Gastroesophageal sphincter (tissue), 4 donors: ENCODE data around the gene GPBP1. TPM values are rescaled to one million over a fixed set of nuclear protein-coding genes. Genes with fewer than 3 reads are reported as not detected.

Experiments used
- ATAC-seq: fragments of 150-250 bp; one replicate; pipeline ENCODE4 v1.9.1; 2016; ENCODE audit warnings: mild to moderate bottlenecking, moderate library complexity
- H3K27ac ChIP-seq, 4 donors: fragments of 200-600 bp; sonication (generic) in 3 of 4; 1 replicate in 3 of 4; 2 replicates in 1 of 4; pipeline ENCODE4 v1.5.1; 2016 to 2019
- H3K27me3 ChIP-seq: fragments of 200-600 bp; sonication (generic); one replicate; pipeline ENCODE4 v1.5.1; 2019
- H3K36me3 ChIP-seq, 2 donors: fragments of 200-600 bp; sonication (generic); one replicate each; pipeline ENCODE4 v1.5.1; 2019; ENCODE audit warnings: control low read depth in 1 of 2
- H3K4me1 ChIP-seq, 3 donors: fragments of 200-600 bp; sonication (generic); 1 replicate in 2 of 3; 2 replicates in 1 of 3; pipeline ENCODE4 v1.5.1; 2016 to 2019; ENCODE audit warnings: control low read depth in 2 of 3
- H3K4me3 ChIP-seq, 2 donors: fragments of 200-600 bp; sonication (generic); one replicate each; pipeline ENCODE4 v1.5.1; 2019; ENCODE audit warnings: mild to moderate bottlenecking in 1 of 2, moderate library complexity in 1 of 2
- H3K9me3 ChIP-seq, 3 donors: fragments of 200-600 bp; sonication (generic); one replicate each; pipeline ENCODE4 v1.5.1; 2017 to 2019; ENCODE audit warnings: control low read depth in 2 of 3
- CTCF ChIP-seq, 4 experiments: fragments of 200-600 bp in 2 of 4; fragments of 450-650 bp in 2 of 4; sonication (generic) in 1 of 4; IDR thresholded peaks; one replicate each; pipeline ENCODE4 v1.5.1; 2017 to 2019; ENCODE audit warnings: antibody characterized with exemption in 4 of 4, mild to moderate bottlenecking in 2 of 4, moderate library complexity in 2 of 4
- EP300 ChIP-seq: sonication (generic); formaldehyde crosslinking; IDR thresholded peaks from one replicate; pipeline ENCODE4 v1.6.1; 2017; ENCODE audit warnings: antibody characterized with exemption, mild to moderate bottlenecking
- POLR2A ChIP-seq, 2 donors: fragments of 450-650 bp; IDR thresholded peaks; one replicate each; pipeline ENCODE4 v1.6.1; 2017; ENCODE audit warnings: antibody characterized with exemption in 2 of 2, mild to moderate bottlenecking in 2 of 2, moderate library complexity in 1 of 2
- POLR2AphosphoS5 ChIP-seq: sonication (generic); formaldehyde crosslinking; IDR thresholded peaks from one replicate; pipeline ENCODE4 v1.6.1; 2017; ENCODE audit warnings: antibody characterized with exemption
- WGBS, 2 donors: methylation state at CpG; one replicate each; pipeline ENCODE4 v1.1.5; 2018; ENCODE audit warnings: low coverage in 1 of 2; 5-methylcytosine and 5-hydroxymethylcytosine counted together
- total RNA-seq, 4 donors: library from RNA; depleted of rRNA; stranded (reverse); fragments of >200 nt; gene quantifications; one replicate each; pipeline ENCODE4 v1.1.0, GENCODE V29; 2016

GPBP1 gene
- total RNA-seq, 4 donors from 2014 or later = 42.0 to 73.3 (median 62.7) TPM

- no peak overlapping the region for H3K27ac ChIP-seq
- no peak for ATAC-seq
- TF ChIP-seq EP300 = no peak
- TF ChIP-seq POLR2A (IDR thresholded peaks at IDR 0.05) = no peak
- no peak for TF ChIP-seq POLR2AphosphoS5
- TF ChIP-seq CTCF (IDR thresholded peaks at IDR 0.05) = no peak
- no peaks in the 10 kb centered on the region for H3K27me3 ChIP-seq
- H3K4me3 ChIP-seq = no peak overlapping the region
- H3K9me3 ChIP-seq = no peaks in the 10 kb centered on the region
- H3K4me1 ChIP-seq = peaks cover 0 to 57% (median 4%) of the 10 kb centered on the region in 3 donors
- peaks cover 0 to 22% of the 10 kb centered on the region in 2 donors for H3K36me3 ChIP-seq
- WGBS, 2 donors = 50 to 64% methylated on average over 2 to 4 of the region's 4 CpGs
Observed at GRCh38 chr5:57219386-57219785, 45.5 kb downstream of the GPBP1 start.

DNA sequence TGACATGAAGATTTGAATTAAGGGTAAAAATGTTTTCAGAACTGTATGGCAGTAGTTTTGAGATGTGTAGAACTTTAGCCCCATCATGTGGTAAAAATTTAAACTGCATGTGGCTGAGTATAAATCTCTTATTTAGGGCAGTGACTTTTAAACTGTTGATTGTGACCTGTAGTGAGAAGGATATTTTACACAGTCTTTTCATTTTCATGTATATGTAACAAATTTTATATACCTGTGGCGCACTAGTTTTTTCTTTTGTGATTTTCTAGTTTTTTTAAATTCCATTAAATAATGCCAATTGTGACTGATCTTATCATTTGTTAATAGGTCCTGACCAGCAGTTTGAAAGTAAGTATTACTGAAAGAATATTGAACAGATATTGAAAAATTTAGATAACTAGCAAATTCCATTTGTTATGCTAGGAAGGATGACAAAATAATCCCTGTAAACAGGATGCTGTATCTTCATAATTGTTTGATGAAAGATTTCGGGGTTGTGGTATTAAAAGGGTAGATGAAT lies 47.2 kb downstream of the GPBP1 start:
- ATAC-seq = no peak
- Histone ChIP-seq H3K4me3 (no peak overlapping the region), H3K9me3 (no peaks in the 10 kb centered on the region), H3K4me1 (peaks cover 0 to 51% (median 4%) of the 10 kb centered on the region in 3 donors), H3K36me3 (peaks cover 0 to 5% of the 10 kb centered on the region in 2 donors), H3K27ac (no peak overlapping the region), H3K27me3 (no peaks in the 10 kb centered on the region)
- 60 to 61% methylated on average over 2 of the region's 2 CpGs for WGBS, 2 donors
- TF ChIP-seq CTCF (IDR thresholded peaks at IDR 0.05) (peak; percentile 85 to 93 (median 90)), POLR2A (IDR thresholded peaks at IDR 0.05) (no peak)

GRCh38 chr5:57225553-57225952 lies 51.7 kb downstream of the GPBP1 start:
- Histone ChIP-seq H3K4me3 (no peak overlapping the region), H3K27ac (no peak overlapping the region), H3K4me1 (peaks cover 0 to 34% (median 2%) of the 10 kb centered on the region in 3 donors), H3K27me3 (no peaks in the 10 kb centered on the region), H3K9me3 (no peaks in the 10 kb centered on the region), H3K36me3 (no peaks in the 10 kb centered on the region)
- no peak for TF ChIP-seq POLR2AphosphoS5
- TF ChIP-seq CTCF (IDR thresholded peaks at IDR 0.05) = no peak
- TF ChIP-seq EP300 = no peak
- no peak for TF ChIP-seq POLR2A (IDR thresholded peaks at IDR 0.05)
- WGBS, 2 donors = 60 to 87% methylated on average over 2 to 3 of the region's 3 CpGs
- ATAC-seq = no peak

DNA sequence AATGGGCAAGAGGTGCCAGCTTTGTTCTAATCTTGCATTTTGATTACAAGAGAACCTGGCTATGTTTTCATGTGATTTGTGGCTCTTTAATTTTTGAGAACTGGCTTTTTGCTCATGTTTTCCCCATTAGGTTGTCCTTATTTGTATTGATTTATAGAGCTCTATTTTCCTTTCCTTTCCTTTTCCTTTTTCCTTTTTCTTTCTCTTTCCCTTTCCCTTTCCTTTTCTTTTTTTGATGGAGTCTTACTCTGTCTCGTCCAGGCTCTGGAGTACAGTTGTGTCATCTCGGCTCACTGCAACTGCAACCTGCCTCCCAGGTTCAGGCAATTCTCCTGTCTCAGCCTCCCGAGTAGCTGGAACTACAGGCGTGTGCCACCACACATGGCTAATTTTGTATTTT lies 55.5 kb downstream of the GPBP1 start:
- peaks cover 6 to 32% of the 10 kb centered on the region in 2 donors for H3K36me3 ChIP-seq

More for the DNA sequence above, 55.5 kb downstream of the GPBP1 start:
- no peak for ATAC-seq
- Histone ChIP-seq H3K27me3 (no peaks in the 10 kb centered on the region), H3K27ac (no peak overlapping the region), H3K4me1 (peaks cover 0 to 20% (median 0%) of the 10 kb centered on the region in 3 donors), H3K4me3 (no peak overlapping the region), H3K9me3 (no peaks in the 10 kb centered on the region)
- WGBS, 2 donors = 98 to 100% methylated on average over 2 to 4 of the region's 4 CpGs
- TF ChIP-seq CTCF (IDR thresholded peaks at IDR 0.05) (no peak), EP300 (no peak), POLR2A (IDR thresholded peaks at IDR 0.05) (no peak), POLR2AphosphoS5 (no peak)
